Measurements from ENCODE around the gene SMIM23.

Gene SMIM23

DNA sequence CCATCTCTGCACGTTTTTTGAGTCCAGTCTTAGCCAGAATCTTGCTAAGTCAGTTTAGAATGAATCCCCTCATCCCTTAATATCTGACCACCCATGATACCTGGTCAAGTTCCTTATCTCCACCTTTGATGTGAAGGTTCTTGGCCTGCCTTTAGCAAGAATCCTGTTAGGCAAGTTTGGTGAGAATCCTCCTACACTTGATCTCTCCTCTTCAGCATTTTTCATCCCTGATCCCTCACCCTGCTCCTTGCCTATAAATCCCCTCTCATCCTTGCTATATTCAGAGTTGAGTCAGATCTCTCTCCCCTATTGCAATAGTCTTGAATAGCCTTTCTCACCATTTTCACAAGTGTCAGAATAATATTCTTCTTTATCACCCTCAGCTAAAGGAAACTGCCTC, 31.0 kb downstream of the SMIM23 start:
- no peak for DNase-seq (ENCODE audit: low read depth, low spot score)
- TF ChIP-seq, protein P1, sequence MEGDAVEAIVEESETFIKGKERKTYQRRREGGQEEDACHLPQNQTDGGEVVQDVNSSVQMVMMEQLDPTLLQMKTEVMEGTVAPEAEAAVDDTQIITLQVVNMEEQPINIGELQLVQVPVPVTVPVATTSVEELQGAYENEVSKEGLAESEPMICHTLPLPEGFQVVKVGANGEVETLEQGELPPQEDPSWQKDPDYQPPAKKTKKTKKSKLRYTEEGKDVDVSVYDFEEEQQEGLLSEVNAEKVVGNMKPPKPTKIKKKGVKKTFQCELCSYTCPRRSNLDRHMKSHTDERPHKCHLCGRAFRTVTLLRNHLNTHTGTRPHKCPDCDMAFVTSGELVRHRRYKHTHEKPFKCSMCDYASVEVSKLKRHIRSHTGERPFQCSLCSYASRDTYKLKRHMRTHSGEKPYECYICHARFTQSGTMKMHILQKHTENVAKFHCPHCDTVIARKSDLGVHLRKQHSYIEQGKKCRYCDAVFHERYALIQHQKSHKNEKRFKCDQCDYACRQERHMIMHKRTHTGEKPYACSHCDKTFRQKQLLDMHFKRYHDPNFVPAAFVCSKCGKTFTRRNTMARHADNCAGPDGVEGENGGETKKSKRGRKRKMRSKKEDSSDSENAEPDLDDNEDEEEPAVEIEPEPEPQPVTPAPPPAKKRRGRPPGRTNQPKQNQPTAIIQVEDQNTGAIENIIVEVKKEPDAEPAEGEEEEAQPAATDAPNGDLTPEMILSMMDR (IDR thresholded peaks at IDR 0.05; ENCODE audit: low read depth, low read length): no peak
- H3K4me3 ChIP-seq (ENCODE audit: low read depth, low read length): no peak overlapping the region
- in situ Hi-C loops (cut with HindIII; ENCODE audit: low sequenced_read_pairs): no loop called here

DNA sequence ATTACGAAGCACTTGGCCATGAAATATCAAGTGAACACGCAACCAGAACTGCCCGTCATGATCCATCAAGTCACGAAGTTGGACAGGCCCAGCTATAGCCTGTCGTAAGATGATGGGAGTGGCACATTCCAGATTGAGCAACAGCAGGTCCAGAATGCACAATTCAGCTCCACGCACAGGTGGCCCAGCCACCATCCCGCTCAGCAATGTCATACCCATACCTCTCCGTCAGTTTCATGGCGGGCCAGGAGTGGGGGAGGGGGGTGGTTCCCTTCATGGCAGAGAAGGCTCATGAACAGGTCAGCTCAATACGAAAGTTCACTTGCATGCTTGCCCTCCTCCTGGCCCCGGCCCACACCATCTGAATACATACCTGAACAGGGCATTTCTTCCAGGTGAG, 34.9 kb downstream of the SMIM23 start:
- in situ Hi-C loops (cut with HindIII; ENCODE audit: low sequenced_read_pairs): no loop called here
- TF ChIP-seq, protein P1 (IDR thresholded peaks at IDR 0.05; ENCODE audit: low read depth, low read length): no peak
- no peak overlapping the region for H3K4me3 ChIP-seq (ENCODE audit: low read depth, low read length)
- DNase-seq (ENCODE audit: low read depth, low spot score): no peak

DNA sequence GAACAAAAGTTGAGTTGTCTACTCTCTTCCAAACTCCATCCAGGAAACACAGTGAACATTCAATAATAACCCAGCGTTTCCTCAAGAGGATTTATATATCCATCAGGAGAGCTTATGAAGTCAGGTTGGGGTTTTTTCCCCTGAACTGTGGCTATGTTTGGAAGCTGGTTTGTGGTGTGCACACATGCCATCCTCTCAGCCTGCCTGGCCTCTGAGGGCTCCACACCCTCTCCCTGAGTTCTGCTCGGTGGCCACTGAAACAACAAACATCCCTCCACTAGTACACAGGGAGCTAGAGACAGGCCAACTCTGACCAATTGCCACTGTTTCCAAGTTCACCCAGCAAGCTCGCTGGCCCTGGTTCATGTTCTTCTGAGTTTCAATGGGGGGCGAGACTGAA, 35.7 kb downstream of the SMIM23 start:
- no peak for DNase-seq (ENCODE audit: low read depth, low spot score)
- in situ Hi-C loops (cut with HindIII; ENCODE audit: low sequenced_read_pairs): no loop called here
- TF ChIP-seq, protein P1 (IDR thresholded peaks at IDR 0.05; ENCODE audit: low read depth, low read length): no peak
- H3K4me3 ChIP-seq (ENCODE audit: low read depth, low read length): no peak overlapping the region

GRCh38 chr5:171823269-171823668, 37.7 kb downstream of the SMIM23 start:
- TF ChIP-seq, protein P1 (IDR thresholded peaks at IDR 0.05; ENCODE audit: low read depth, low read length): no peak
- no peak for DNase-seq (ENCODE audit: low read depth, low spot score)
- H3K4me3 ChIP-seq (ENCODE audit: low read depth, low read length): no peak overlapping the region
- in situ Hi-C loops (cut with HindIII; ENCODE audit: low sequenced_read_pairs): no loop called here

GRCh38 chr5:171825051-171825450, 39.4 kb downstream of the SMIM23 start:
- in situ Hi-C loops (cut with HindIII; ENCODE audit: low sequenced_read_pairs): no loop called here
- TF ChIP-seq, protein P1 (IDR thresholded peaks at IDR 0.05; ENCODE audit: low read depth, low read length): no peak
- no peak for DNase-seq (ENCODE audit: low read depth, low spot score)
- H3K4me3 ChIP-seq (ENCODE audit: low read depth, low read length): no peak overlapping the region

GRCh38 chr5:171826132-171826531, 40.5 kb downstream of the SMIM23 start:
- DNase-seq (ENCODE audit: low read depth, low spot score): no peak
- TF ChIP-seq, protein P1 (IDR thresholded peaks at IDR 0.05; ENCODE audit: low read depth, low read length): no peak
- H3K4me3 ChIP-seq (ENCODE audit: low read depth, low read length): no peak overlapping the region
- in situ Hi-C loops (cut with HindIII; ENCODE audit: low sequenced_read_pairs): no loop called here

DNA sequence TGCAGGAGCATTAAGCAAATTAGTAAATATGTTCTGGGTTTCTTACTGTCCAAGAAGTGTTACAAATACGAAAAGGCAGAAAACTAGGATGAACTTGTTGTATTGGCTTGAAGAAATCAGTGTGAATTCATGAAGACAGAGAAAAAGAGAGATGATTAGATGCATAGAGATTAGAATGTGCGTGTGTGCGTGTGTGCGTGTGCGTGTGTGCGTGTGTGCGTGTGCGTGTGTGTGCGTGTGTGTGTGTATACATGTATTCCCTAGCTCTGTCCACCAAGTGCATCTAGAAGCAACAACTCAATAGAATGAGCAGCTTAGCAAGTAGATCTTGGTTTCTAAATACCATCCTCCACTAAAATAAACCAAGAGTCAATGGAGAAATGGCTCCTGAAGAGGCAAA, 41.5 kb downstream of the SMIM23 start:
- TF ChIP-seq, protein P1 (IDR thresholded peaks at IDR 0.05; ENCODE audit: low read depth, low read length): no peak
- DNase-seq (ENCODE audit: low read depth, low spot score): no peak
- in situ Hi-C loops (cut with HindIII; ENCODE audit: low sequenced_read_pairs): no loop called here
- H3K4me3 ChIP-seq (ENCODE audit: low read depth, low read length): no peak overlapping the region
